HG02852 (cell line): Measurements from ENCODE around the gene ARHGEF4.

Experiments
- ATAC-seq: cut with Tn5 transposase; IDR thresholded peaks from one replicate; pipeline ENCODE4 v1.9.1; 2021; ENCODE audit warnings: mild to moderate bottlenecking, moderate library complexity; ENCODE audit not compliant: unreplicated experiment

ARHGEF4 gene

GRCh38 chr2:131006561-131006960 lies 169.8 kb downstream of the ARHGEF4 start:
- no peak for ATAC-seq

GRCh38 chr2:131008967-131009366 lies 172.3 kb downstream of the ARHGEF4 start:
- no peak for ATAC-seq

- ATAC-seq: no peak
Observed at GRCh38 chr2:131009713-131010475, 173.2 kb downstream of the ARHGEF4 start.

- ATAC-seq: no peak
Observed at GRCh38 chr2:131010566-131010965, 173.9 kb downstream of the ARHGEF4 start.

GRCh38 chr2:131011486-131011885 lies 174.8 kb downstream of the ARHGEF4 start:
- no peak for ATAC-seq

- no peak for ATAC-seq
Observed at GRCh38 chr2:131014141-131014540, 177.4 kb downstream of the ARHGEF4 start.

GRCh38 chr2:131015764-131016163 lies 179.1 kb downstream of the ARHGEF4 start:
- ATAC-seq: no peak

- ATAC-seq: no peak
Observed at GRCh38 chr2:131016826-131017741, 180.4 kb downstream of the ARHGEF4 start.

GRCh38 chr2:131022731-131023130 lies 186.0 kb downstream of the ARHGEF4 start:
- no peak for ATAC-seq

- ATAC-seq: no peak
Observed at GRCh38 chr2:131023758-131024157, 187.0 kb downstream of the ARHGEF4 start.

- no peak for ATAC-seq
Observed at GRCh38 chr2:131026919-131027318, 190.2 kb downstream of the ARHGEF4 start.

GRCh38 chr2:131027566-131028528 lies 191.1 kb downstream of the ARHGEF4 start:
- ATAC-seq: no peak

GRCh38 chr2:131029812-131030211 lies 193.1 kb downstream of the ARHGEF4 start:
- no peak for ATAC-seq

GRCh38 chr2:131030478-131030971 lies 193.8 kb downstream of the ARHGEF4 start:
- ATAC-seq: no peak

- ATAC-seq: no peak
Observed at GRCh38 chr2:131031431-131031841, 194.7 kb downstream of the ARHGEF4 start.

GRCh38 chr2:131031875-131032274 lies 195.2 kb downstream of the ARHGEF4 start:
- no peak for ATAC-seq

- ATAC-seq: no peak
Observed at GRCh38 chr2:131032393-131032836, 195.7 kb downstream of the ARHGEF4 start.

GRCh38 chr2:131033786-131034121 lies 197.0 kb downstream of the ARHGEF4 start:
- no peak for ATAC-seq

GRCh38 chr2:131034122-131035051 lies 197.7 kb downstream of the ARHGEF4 start:
- no peak for ATAC-seq
